HG03558 (cell line): Measurements from ENCODE around the gene GRM3.

Experiments
- ATAC-seq: cut with Tn5 transposase; IDR thresholded peaks from one replicate; pipeline ENCODE4 v1.9.1; 2021; ENCODE audit warnings: moderate number of reproducible peaks; ENCODE audit not compliant: unreplicated experiment; ENCODE audit errors: extremely low read depth

Gene GRM3

DNA sequence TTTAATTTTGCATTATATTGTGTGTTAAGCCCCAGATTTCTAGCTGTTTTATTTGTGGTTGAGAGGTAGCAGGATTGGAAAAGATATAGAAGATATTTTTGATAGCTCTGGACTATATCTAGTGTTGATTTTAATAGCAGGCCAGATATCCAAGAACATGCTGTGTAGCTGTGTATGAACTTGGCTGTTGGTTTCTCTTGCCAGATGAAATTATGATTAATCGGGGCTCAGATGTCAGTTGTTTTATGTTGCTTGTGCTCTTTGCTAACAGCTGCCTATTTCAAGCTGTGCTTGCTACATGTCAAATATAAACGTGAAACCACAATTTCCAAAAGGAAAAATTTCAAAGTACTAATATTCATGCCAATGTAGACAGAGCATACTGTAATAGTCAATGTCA is 141.1 kb downstream of the GRM3 start:
- no peak for ATAC-seq

DNA sequence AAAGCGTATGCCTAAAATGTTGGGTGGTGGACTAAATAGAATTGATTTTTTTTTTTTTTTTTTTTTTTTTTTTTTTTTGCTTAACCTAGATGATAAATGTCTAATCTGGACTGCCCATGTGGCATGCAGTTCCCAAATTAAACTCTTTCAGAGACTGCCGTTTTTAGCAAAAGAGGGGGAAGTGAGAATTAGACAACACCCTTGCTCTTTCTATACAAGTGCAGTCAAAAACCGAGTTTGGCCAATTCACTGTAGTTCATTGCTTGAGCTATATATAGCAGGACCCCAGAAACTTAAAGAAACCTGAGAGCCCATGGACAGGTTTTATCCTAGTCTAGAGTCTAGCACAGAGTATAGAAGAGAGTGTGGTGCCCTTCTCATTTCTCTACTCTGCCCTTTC is 141.9 kb downstream of the GRM3 start:
- peak; percentile 66 for ATAC-seq

DNA sequence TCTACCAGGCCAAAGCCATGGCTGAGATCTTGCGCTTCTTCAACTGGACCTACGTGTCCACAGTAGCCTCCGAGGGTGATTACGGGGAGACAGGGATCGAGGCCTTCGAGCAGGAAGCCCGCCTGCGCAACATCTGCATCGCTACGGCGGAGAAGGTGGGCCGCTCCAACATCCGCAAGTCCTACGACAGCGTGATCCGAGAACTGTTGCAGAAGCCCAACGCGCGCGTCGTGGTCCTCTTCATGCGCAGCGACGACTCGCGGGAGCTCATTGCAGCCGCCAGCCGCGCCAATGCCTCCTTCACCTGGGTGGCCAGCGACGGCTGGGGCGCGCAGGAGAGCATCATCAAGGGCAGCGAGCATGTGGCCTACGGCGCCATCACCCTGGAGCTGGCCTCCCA is 142.7 kb downstream of the GRM3 start:
- ATAC-seq, result no peak

DNA sequence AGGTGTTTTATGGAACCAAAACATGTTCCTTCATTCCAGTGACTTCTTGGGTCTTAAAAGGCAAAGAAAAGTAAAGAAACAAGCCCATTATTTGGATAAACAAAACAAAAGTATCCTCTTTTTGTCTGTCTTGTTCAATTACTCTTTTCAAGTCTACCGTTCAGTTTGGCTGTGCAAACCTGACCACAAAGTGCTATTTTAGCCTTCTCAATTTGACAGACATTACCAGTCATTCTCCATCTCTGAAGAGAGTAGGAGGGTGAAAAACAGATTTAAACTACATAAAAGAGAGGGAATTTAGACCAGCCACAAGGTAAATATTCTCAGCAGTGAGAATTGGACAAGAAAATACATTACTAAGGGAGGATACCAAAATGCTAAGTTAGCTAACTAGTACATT is 145.2 kb downstream of the GRM3 start:
- no peak for ATAC-seq

DNA sequence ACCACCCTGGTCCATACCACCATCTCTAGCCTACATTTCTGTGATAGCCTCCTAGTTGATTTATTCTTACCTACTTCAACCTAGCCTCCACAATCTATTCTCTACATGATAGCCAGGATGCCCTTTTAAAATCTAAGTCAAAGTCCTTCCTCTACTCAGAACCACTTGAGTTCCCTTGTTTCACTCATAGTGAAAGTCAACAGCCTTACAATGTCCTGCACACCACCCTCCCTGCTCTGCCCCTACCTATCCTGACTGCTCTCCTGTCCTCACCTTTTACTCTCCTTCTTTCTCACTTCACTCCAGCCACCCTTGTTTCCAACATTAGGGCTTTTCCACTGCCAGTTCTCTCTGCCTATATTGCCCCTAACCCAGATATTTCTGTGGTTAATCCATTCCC is 146.7 kb downstream of the GRM3 start:
- peak; percentile 37 for ATAC-seq

DNA sequence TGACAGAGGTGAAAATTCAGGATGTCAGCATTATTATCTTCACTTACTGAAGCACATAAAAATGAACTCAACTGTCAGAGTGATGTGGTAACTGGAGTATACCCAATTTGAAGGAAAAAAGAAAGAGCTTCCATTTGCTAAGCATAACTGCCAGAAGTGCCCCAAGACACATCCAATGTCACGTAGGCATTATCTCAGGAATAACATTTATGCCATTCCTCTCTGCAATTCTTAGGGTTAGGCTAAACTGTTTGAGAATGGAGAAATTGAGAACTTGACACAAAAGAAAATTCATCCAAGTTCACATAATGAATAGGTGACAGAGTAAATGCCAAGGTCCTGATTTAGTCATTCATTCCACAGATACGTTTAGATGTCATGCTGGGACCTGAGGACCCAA is 148.6 kb downstream of the GRM3 start:
- no peak for ATAC-seq

DNA sequence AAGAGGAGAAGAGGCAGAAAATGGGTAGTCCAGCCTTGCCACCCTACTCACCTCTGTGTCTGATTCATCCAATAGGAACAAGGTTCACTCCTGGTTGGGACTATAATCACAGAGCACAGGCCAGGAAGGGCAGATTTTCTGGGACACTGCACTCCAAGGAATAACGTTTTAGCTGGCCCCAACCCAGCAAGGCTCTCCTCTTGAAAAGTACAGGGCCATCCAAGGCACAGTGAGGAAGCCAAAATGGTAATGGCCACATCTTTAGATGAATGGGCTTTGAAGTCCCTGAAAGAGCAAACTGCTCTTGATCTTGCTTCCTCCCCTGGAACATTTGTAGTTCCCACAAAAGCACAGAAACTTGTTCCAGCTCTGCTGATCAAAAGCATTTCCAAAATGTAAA is 149.4 kb downstream of the GRM3 start:
- ATAC-seq, result no peak

DNA sequence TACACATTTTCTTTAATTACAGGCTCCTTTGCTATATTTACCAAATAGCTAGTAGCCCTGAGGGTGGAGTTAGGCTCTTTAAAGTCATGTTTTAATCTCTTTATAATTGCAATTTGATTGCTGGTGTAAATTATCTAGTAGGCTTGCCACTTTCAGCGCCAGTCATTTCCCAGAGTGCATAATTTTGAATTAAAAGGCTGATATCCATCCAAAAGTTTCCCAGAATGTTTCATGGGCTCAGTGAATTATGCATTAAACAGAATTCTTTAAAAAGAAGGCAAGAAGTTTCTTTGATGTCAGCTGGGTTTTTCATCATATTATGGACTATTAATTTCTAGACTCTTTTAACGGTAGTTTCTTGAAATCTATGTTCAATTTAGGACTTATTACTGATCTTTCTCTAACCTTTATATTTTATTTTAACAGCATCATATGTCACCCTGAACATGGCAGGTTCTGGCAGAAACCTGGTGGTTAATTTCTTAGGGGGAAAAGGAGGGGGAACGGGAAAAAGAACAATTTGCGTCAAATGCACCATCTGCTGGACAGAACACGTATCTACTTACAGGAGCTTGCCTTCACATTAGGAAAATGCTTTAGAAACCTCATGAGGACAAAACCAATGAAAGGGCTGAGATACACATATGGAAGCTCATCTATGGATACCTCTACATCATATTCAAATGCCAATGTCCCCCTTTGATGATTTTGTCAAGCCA is 171.1 kb downstream of the GRM3 start:
- ATAC-seq, result no peak

DNA sequence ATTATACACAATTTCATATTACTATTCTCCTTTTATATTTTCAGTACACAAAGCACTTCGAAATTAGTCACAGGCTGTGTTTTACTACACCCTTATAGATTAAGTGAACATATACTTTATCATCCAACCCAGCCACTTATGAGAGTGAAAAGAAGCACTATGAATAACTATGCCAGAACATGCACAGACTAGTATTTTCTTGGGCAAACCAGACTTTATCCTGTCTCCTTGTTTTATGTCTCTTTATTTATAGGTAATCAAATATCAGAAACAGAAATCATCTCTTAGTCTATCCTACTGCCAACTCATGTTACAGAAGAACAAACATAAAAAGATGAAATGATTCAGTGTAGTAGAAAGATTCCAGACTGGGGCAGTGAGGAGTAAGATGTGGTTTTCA is 171.8 kb downstream of the GRM3 start:
- no peak for ATAC-seq

DNA sequence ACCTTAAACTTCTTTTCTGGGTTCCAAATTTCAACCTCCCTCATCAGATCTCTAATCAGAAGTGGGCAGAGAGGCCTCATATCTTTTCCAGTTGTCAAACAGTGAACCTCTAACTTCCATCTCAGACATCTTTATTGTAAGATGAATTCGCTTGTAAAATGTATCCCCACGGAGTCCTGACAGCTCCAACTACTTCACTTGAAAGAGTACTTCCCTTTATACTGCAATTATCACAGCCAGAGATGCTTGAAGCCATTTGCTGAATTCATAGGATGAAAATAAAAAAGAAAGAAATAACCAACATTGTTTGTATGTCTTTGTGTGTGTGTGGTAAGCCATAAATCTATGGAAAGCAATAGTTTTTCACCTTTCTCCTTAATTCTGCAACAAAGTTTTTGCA is 175.2 kb downstream of the GRM3 start:
- no peak for ATAC-seq

DNA sequence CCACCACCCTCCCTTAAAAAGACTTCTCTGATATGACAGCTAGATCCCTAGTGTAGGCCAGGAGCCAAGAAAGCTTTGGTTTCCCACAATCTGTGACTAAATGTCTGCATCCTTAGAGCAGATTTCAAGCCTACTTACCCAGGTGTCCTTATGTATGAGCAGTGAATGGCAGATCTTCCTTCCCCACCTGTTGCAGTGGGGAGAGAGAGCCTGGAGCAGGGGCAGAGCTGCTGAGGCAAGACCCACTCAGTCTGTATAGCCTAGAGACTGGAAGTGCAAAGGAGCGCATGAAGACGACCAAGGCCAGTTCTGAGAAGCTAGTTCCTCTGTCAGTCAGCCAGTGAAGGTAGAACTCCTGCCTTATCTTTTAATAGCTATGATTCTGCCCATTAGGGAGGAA is 180.1 kb downstream of the GRM3 start:
- ATAC-seq, result no peak

DNA sequence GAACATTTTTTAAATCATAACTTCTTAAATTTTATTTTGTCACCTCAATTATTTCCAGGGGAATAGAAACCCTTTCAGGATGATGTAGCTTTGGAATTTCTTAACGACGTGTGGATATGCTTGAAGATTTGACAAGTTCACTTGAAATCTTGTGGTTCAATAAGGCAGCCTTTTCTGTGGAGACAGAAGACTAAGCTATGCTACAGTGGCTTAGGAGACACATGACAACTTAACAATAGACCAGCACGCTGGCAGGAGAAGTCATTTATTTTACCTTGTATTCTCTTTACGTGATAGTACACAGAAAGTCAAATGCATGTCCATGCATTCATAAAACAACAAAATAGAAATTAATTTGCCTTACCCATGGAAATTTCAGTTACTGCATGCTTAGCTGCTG is 181.6 kb downstream of the GRM3 start:
- no peak for ATAC-seq

DNA sequence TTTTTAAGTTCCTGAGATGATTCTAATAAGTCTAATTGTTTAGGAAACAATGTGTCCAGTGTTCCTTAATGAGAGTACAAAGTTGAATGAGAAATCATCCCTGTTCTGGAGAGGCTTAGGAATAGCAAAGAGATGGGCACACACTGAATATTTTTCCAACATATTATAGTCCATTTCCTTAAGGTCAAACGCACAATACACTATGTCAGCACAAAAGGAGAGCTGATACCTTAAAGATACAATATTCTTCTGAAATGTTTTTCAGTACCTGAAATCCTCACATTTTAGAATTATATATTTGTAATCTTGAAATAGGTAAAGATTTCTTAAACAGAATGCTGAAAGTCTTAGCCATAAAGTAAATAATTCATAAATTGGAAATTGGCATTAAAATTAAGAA is 183.2 kb downstream of the GRM3 start:
- no peak for ATAC-seq

DNA sequence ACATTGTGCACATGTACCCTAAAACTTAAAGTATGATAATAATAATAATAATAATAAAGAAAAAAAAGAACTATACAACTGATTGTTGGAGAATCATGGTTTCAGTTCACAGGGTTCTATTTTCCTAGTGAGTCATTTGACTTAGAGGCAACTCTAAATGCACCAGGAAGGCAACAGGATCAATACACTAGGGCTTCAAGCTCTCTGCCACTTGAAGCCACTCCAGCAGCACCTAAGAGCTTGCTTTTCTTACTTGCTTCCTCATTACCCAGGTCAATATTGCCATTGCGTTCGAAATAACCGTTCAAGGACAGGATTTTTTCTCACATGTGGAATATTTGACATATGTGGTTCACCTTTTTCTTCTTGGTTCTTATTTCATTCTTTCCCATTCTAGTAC is 189.7 kb downstream of the GRM3 start:
- ATAC-seq, result no peak

DNA sequence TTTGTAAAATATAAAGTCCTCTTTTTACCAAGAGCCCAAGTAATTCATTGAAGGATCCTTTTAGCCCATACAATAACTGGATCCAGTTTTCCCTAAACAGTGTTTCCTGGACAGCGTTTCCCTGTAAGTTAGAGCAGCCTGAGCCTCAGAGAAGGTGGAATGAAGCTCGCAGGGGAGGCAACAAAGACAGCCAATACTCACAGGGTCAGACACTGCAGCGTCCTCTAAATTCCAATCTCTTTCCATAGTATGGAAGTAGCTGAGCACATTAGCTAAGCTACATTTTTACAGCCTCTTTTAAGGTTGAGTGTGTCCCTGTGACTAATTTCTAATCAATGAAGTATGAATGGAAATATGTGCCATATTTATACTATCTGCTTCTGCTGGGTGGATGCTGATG is 193.5 kb downstream of the GRM3 start:
- no peak for ATAC-seq

DNA sequence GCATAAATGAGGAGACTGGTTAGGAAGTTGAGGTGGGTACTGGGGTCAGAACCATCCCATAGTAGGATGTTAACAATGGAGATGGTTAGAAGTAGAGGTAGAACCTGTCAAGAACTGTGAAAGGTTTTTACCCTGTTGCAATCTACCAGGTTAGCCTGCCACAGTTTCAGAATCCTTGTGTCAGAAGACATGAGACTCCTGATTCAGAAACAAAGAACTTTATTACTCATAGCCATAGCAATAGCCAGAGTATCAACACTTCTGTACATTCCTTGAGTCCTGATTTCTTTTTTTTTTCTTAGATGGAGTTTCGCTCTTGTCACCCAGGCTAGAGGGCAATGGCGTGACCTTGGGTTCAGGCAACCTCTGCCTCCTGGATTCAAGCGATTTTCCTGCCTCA is 200.9 kb downstream of the GRM3 start:
- no peak for ATAC-seq

DNA sequence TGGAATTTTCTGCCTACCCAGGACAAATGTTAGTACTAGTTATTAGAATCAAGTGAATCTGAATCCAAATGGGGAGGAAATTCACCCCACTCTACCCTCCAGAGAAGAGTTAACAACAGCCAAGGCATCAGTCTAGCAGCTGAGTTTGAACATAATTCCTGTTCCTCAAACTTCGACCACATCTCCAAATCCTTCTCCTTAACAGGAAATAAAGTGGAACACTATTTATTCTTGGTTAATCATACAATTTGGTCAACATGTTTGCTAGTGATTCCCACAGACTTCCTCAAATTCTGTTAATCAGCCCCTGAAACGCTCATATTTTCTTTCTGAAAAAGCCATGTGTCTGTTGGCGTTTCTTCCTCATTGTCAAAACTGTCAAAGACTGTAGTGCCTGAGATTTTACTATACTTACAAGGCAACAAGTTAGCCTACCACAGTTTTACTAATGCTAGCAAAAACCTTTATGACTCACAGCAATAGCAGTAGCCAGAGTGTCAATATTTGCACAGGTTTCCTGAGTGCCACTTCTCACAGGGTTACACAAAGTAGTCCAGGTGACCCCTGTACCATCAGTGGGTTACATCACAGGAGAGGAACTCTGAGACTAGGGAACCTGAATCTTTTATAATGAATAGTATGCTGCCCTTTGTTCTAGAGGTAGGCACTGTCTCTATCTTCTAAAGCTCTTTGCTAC is 202.9 kb downstream of the GRM3 start:
- no peak for ATAC-seq

DNA sequence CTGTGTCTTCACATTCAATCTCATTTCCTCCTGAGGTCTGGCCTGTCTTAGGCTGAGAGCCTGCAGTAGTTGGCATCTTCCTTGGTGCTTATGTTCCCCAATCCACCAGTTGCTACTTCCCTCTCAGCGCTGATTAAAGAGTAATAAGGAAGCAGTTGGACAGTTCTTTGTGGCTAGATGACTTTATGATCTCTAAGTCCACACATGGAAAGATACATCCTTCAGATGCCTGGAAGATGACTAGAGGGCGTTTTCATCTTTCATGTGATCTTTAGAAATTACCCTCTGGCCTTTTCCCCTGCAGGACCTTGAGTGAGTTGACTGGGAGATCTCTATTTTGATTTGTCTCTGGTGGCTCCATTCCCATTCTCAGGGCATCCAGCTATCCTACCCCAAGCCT is 204.5 kb downstream of the GRM3 start:
- no peak for ATAC-seq

DNA sequence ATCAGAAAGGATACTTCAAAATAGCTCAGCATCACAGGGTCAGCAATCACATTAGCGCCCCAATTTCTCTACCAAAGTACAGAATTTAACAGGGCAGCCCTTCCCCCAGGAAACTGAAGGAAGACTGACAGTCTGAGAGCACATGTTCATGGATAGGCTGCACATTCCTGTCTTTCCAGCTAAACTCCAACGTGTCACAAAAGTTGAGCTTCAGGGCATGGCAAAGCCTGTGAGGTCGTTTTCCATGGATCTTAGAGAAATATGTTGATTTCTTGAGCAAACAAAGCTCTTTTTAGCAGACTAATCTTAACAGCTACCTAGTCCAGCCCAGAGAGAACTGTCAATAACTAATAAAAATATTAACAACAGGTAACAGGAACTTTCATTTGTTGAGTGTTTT is 207.9 kb downstream of the GRM3 start:
- ATAC-seq, result no peak

DNA sequence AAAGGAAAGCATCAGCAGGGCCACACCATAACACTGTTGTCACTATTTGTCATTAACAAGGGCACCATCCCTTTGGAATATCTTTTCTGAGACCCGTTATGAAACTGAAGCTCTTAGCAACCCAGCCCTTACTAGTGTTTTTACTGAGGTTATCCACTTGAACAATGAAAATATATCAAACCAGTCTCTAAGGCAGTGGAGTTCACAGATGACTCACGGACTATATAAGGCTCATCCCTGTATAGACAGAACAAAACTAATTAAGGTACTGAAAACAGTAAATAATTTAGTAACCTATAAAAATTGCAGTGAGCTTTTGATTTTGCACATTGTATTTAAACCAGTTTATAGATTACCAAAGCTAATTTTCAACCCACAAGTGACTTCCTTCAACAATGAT is 219.7 kb downstream of the GRM3 start:
- no peak for ATAC-seq

DNA sequence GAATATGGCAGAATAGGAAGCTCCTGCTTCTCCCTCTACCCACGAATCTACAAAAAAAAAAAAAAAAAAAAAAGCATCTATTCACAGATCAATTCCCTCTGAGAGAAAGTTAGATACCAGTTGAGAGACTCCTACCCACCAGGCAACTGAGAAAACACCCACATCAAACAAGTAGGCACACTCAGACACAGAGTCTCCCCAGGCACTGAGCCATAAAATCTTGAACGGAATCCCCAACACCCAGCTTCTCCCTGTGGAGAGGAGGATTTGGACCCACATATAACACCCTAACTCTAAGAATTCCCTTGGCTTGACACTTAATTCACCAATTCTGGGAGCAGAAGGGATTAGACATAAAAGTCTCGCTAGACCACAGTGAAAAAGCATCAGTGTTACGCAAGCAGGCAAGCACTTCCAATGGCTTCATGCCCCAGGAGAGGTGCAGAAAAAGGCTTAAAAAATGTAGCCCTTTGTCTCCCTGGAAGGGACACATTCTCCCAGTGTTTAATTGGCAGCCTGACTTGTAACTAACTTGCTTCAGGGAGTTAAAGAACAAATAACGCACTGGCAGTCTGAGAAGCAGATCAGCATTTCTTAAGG is 223.6 kb downstream of the GRM3 start:
- ATAC-seq, result no peak

DNA sequence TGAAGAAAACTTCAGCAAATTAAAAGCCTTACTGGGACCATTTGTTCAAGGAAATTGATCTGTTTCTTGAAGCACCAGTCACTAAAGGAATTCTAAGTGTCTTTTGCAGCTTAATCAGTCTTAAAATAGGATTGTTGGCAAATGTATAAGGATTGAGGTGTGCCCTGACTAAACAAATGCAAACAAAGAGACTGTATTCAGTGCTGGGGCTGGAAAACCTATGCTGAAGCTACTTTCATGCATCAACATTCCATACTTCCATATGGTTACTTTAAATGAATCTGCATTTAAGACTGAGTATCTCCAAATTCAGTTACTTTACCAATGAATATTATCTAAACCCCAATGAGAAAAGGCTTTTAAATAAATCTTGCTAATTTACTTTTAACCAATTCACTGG is 232.4 kb downstream of the GRM3 start:
- no peak for ATAC-seq
